BE2C (cell line): Measurements from ENCODE around the gene SNTA1.
"Not testable (repeated sequence)": the region's sequence is repeated elsewhere in the genome, so short reads cannot be mapped to it uniquely, and the experiment has no call there.

Experiments
- DNase-seq: peaks from one replicate; pipeline ENCODE4 v3.0.0-alpha.2; 2020
- H3K27me3 ChIP-seq: fragments of 250-450 bp; sonication (Bioruptor Pico); 2 replicates; pipeline ENCODE4 v1.5.1; 2020; ENCODE audit warnings: mild to moderate bottlenecking
- H3K36me3 ChIP-seq: fragments of 250-450 bp; sonication (Bioruptor Pico); 2 replicates; pipeline ENCODE4 v1.5.1; 2020; ENCODE audit warnings: mild to moderate bottlenecking
- H3K4me1 ChIP-seq: fragments of 250-450 bp; sonication (Bioruptor Pico); 2 replicates; pipeline ENCODE4 v1.5.1; 2020
- H3K4me3 ChIP-seq: 2 replicates; pipeline ENCODE4 v1.5.1; 2011; ENCODE audit warnings: low read depth, low read length
- H3K9me3 ChIP-seq: fragments of 250-450 bp; sonication (Bioruptor Pico); 2 replicates; pipeline ENCODE4 v1.5.1; 2020
- TF ChIP-seq, protein P1 (sequence below): IDR thresholded peaks from 2 replicates; pipeline ENCODE4 v1.5.1; 2012; ENCODE audit warnings: mild to moderate bottlenecking, low read depth, low read length

SNTA1 gene

DNA sequence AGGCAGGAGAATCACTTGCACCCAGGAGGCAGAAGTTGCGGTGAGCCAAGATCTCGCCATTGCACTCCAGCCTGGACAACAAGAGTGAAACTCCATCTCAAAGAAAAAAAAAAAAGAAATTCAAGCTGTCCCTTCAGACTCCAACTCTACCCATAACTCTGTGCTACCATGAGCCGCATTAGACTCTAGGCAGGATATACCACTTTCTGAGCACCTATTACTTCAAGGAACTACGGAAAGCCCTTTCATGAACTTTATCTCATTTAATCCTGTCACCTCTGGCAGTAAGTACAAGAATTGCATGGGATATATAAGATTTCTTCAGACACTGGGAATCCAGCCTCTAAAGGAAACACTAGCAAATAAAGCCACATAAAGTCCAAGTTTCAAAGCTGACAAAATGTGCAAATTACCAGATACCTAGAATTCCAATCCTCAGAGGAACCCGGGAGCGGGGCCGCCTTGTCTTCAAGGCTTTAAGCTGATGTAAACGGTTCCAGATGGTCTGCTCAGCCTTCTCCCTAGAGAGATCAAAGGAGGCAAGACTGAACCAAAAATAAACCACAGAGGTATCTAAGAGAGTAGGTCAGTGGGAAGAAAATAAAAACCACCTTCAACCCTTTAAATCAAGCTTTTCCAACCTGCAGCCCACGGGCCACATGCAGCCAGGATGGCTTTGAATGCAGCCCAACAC is 51.7 kb downstream of the SNTA1 start:
- H3K4me3 ChIP-seq, result no peak overlapping the region
- TF ChIP-seq, protein P1, sequence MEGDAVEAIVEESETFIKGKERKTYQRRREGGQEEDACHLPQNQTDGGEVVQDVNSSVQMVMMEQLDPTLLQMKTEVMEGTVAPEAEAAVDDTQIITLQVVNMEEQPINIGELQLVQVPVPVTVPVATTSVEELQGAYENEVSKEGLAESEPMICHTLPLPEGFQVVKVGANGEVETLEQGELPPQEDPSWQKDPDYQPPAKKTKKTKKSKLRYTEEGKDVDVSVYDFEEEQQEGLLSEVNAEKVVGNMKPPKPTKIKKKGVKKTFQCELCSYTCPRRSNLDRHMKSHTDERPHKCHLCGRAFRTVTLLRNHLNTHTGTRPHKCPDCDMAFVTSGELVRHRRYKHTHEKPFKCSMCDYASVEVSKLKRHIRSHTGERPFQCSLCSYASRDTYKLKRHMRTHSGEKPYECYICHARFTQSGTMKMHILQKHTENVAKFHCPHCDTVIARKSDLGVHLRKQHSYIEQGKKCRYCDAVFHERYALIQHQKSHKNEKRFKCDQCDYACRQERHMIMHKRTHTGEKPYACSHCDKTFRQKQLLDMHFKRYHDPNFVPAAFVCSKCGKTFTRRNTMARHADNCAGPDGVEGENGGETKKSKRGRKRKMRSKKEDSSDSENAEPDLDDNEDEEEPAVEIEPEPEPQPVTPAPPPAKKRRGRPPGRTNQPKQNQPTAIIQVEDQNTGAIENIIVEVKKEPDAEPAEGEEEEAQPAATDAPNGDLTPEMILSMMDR, result no peak
- H3K27me3 ChIP-seq, result no peaks in the 10 kb centered on the region
- no peaks in the 10 kb centered on the region for H3K9me3 ChIP-seq
- no peaks in the 10 kb centered on the region for H3K4me1 ChIP-seq
- H3K36me3 ChIP-seq, result peaks cover 60% of the 10 kb centered on the region
- DNase-seq, result no peak

DNA sequence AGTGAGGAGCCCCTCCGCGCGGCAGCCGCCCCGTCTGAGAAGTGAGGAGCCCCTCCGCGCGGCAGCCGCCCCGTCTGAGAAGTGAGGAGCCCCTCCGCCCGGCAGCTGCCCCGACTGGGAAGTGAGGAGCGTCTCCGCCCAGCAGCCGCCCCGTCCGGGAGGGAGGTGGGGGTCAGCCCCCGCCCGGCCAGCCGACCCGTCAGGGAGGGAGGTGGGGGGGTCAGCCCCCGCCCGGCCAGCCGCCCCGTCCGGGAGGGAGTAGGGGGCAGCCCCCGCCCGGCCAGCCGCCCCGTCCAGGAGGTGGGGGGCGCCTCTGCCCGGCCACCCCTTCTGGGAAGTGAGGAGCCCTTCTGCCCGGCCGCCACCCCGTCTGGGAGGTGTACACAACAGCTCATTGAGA is 54.2 kb downstream of the SNTA1 start:
- not testable (repeated sequence) for H3K9me3 ChIP-seq, H3K4me1 ChIP-seq, H3K4me3 ChIP-seq, H3K27me3 ChIP-seq, DNase-seq
- H3K36me3 ChIP-seq, result peaks cover 57% of the 10 kb centered on the region

DNA sequence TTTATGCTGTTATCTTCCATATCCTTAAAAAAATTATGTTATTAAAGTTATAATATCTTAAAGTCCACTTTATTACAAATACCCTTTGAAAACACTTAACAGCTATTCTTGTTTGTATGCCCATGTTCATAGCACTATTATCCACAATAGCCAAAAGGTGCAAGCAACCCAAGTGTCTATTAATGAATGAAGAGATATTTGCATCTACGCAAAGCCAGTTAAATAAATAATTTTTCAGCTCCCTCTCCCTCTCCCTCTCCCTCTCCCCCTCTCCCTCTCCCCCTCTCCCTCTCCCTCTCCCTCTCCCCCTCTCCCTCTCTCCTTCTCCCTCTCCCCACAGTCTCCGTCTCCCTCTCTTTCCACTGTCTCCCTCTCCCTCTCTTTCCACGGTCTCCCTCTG is 55.3 kb downstream of the SNTA1 start:
- Histone ChIP-seq H3K4me1 (no peaks in the 10 kb centered on the region), H3K36me3 (peaks cover 53% of the 10 kb centered on the region), H3K9me3 (no peaks in the 10 kb centered on the region), H3K27me3 (no peaks in the 10 kb centered on the region), H3K4me3 (no peak overlapping the region)
- TF ChIP-seq, protein P1, result no peak
- DNase-seq, result no peak

DNA sequence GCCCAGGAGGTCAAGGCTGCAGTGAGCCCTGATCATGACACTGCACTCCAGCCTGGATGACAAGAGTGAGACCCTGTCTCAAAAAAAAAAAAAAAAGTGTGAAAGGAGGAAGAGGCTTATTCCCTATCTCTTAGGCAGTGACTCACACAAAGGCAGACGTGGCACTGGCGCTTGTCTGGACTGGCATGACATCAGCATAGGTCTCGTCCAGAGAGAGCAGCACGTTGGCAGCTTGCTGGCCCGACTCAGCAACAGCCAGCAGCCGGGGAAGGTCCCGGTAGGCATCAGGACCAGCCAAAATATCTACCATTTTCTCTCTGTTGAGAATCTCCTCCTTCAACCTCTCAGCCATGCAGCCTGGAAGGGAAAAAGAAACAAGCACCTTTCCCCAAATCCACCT is 56.4 kb downstream of the SNTA1 start:
- DNase-seq, result no peak
- Histone ChIP-seq H3K9me3 (no peaks in the 10 kb centered on the region), H3K4me3 (no peak overlapping the region), H3K27me3 (no peaks in the 10 kb centered on the region), H3K36me3 (peaks cover 52% of the 10 kb centered on the region), H3K4me1 (no peaks in the 10 kb centered on the region)
- TF ChIP-seq, protein P1, result no peak

DNA sequence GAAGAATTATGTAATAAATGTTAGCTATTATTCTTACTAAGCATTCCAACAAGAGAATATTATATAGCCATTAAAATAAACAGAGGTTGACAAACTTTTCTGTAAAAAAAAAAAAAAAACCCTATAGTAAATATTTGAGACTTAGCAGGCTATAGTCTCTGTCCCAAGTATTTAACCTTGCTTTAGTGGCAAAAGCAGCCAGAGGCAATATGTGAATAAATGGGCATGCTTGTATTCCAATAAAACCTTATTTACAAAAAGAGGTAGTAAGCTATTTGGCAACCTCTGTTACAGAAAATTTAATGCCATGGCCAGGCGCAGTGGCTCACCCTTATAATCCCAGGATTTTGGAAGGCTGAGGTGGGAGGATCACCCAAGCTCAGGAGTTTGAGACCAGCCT is 56.9 kb downstream of the SNTA1 start:
- peaks cover 53% of the 10 kb centered on the region for H3K36me3 ChIP-seq
- no peaks in the 10 kb centered on the region for H3K9me3 ChIP-seq
- TF ChIP-seq, protein P1, result no peak
- DNase-seq, result no peak
- no peak overlapping the region for H3K4me3 ChIP-seq
- no peaks in the 10 kb centered on the region for H3K27me3 ChIP-seq
- H3K4me1 ChIP-seq, result no peaks in the 10 kb centered on the region

DNA sequence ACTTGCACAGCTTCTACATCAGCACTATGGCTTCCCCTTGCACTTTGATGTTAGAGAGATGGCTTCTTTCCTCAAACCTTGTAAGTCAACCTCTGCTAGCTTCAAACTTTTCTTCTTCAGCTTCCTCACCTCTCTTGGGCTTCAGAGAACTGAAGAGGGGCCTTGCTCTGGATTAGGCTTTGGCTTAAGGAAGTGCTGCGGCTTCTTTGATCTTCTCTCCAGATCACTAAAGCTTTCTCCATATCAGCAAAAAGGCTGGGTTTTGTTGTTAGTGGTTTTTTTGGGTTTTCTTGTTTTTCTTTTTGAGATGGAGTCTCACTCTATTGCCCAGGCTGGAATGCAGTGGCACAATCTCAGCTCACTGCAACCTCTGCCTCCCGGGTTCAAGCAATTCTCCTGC is 66.2 kb downstream of the SNTA1 start:
- no peak for DNase-seq
- Histone ChIP-seq H3K4me1 (no peaks in the 10 kb centered on the region), H3K9me3 (no peaks in the 10 kb centered on the region), H3K27me3 (no peaks in the 10 kb centered on the region), H3K36me3 (peaks cover 61% of the 10 kb centered on the region), H3K4me3 (no peak overlapping the region)
- TF ChIP-seq, protein P1, result no peak
